Upper lobe of left lung (tissue), 6 donors: ENCODE data around the gene FOXP2. TPM values are rescaled to one million over a fixed set of nuclear protein-coding genes. Genes with fewer than 3 reads are reported as not detected.

Source experiments
- ATAC-seq, 2 donors: fragments of 200-7000 bp; cut with Tn5 transposase; one replicate each; pipeline ENCODE4 v1.9.1; 2022; ENCODE audit warnings: mild to moderate bottlenecking in 2 of 2, moderate library complexity in 2 of 2; ENCODE audit not compliant: low FRiP score in 2 of 2
- DNase-seq, 2 donors: peaks; one replicate each; pipeline ENCODE4 v3.0.0-alpha.2; 2019 to 2020
- H3K27ac ChIP-seq, 4 donors: fragments of 200-600 bp; sonication (generic); one replicate each; pipeline ENCODE4 v1.5.1; 2016 to 2019
- H3K27me3 ChIP-seq, 4 donors: fragments of 200-600 bp; sonication (generic); one replicate each; pipeline ENCODE4 v1.5.1; 2017 to 2019
- H3K36me3 ChIP-seq, 4 donors: fragments of 200-600 bp; sonication (generic); one replicate each; pipeline ENCODE4 v1.5.1; 2016 to 2019
- H3K4me1 ChIP-seq, 4 donors: fragments of 200-600 bp; sonication (generic); one replicate each; pipeline ENCODE4 v1.5.1; 2018 to 2019
- H3K4me3 ChIP-seq, 4 donors: fragments of 200-600 bp; sonication (generic); one replicate each; pipeline ENCODE4 v1.5.1; 2017 to 2019; ENCODE audit warnings: mild to moderate bottlenecking in 2 of 4, moderate library complexity in 1 of 4
- H3K9me3 ChIP-seq, 4 donors: fragments of 200-600 bp; sonication (generic); one replicate each; pipeline ENCODE4 v1.5.1; 2018 to 2019
- CTCF ChIP-seq, 6 experiments: fragments of 450-650 bp in 4 of 6; fragments of 200-600 bp in 2 of 6; sonication (generic) in 2 of 6; IDR thresholded peaks; one replicate each; pipeline ENCODE4 v1.5.1; 2016 to 2019; ENCODE audit warnings: antibody characterized with exemption in 6 of 6
- EP300 ChIP-seq, 4 donors: sonication (generic); formaldehyde crosslinking; IDR thresholded peaks; one replicate each; pipeline ENCODE4 v1.5.1; 2017; ENCODE audit warnings: antibody characterized with exemption in 4 of 4, control low read depth in 2 of 4
- POLR2A ChIP-seq, 4 donors: fragments of 450-650 bp; IDR thresholded peaks; one replicate each; pipeline ENCODE4 v1.5.1; 2016 to 2017; ENCODE audit warnings: antibody characterized with exemption in 4 of 4, mild to moderate bottlenecking in 2 of 4
- POLR2AphosphoS5 ChIP-seq, 2 donors: sonication (generic); formaldehyde crosslinking; IDR thresholded peaks; one replicate each; pipeline ENCODE4 v1.5.1; 2017; ENCODE audit warnings: antibody characterized with exemption in 2 of 2
- WGBS, 2 donors: methylation state at CpG; one replicate each; pipeline ENCODE4 v1.1.5; 2017 to 2018; 5-methylcytosine and 5-hydroxymethylcytosine counted together
- small RNA-seq, 4 donors: library from RNA; depleted of rRNA; stranded (forward); fragments of <200 nt; gene quantifications; one replicate each; pipeline ENCODE3, GENCODE V24; 2016
- total RNA-seq, 6 donors: library from RNA; depleted of rRNA in 4 of 6; stranded (reverse); fragments of >200 nt in 4 of 6; gene quantifications; one replicate each; pipeline versions ENCODE4 v1.1.0 to v1.2.1, GENCODE V29; 2016 to 2021
- donor health status: DM: no; HTN: no; CAD: no; lungs with moderate emphysema.
- donor health status: DM: no; HTN: yes; CAD: no; lungs with severe emphysema.

The FOXP2 gene
- total RNA-seq, 6 donors from 2014 or later, result 3.4 to 24.1 (median 7.3) TPM

GRCh38 chr7:114740941-114741340 lies 326.3 kb downstream of the FOXP2 start:
- H3K4me1 ChIP-seq, result no peaks in the 10 kb centered on the region
- no peaks in the 10 kb centered on the region for H3K27me3 ChIP-seq
- DNase-seq (no peak), ATAC-seq (no peak)
- no peak overlapping the region for H3K4me3 ChIP-seq
- TF ChIP-seq CTCF (IDR thresholded peaks at IDR 0.05), result no peak
- TF ChIP-seq POLR2A (IDR thresholded peaks at IDR 0.05), result no peak
- no peak for TF ChIP-seq EP300 (IDR thresholded peaks at IDR 0.05)
- TF ChIP-seq POLR2AphosphoS5 (IDR thresholded peaks at IDR 0.05), result no peak
- H3K36me3 ChIP-seq, result no peaks in the 10 kb centered on the region
- H3K27ac ChIP-seq, result no peak overlapping the region
- no peaks in the 10 kb centered on the region for H3K9me3 ChIP-seq
- 81 to 90% methylated on average over 7 of the region's 7 CpGs for WGBS, 2 donors

- H3K27me3 ChIP-seq, result no peaks in the 10 kb centered on the region
- no peaks in the 10 kb centered on the region for H3K4me1 ChIP-seq
- H3K9me3 ChIP-seq, result no peaks in the 10 kb centered on the region
- DNase-seq (no peak), ATAC-seq (no peak)
- no peak overlapping the region for H3K27ac ChIP-seq
- no peaks in the 10 kb centered on the region for H3K36me3 ChIP-seq
- no peak for TF ChIP-seq CTCF (IDR thresholded peaks at IDR 0.05)
- no peak for TF ChIP-seq EP300 (IDR thresholded peaks at IDR 0.05)
- TF ChIP-seq POLR2A (IDR thresholded peaks at IDR 0.05), result no peak
- TF ChIP-seq POLR2AphosphoS5 (IDR thresholded peaks at IDR 0.05), result no peak
- WGBS, 2 donors, result 91 to 100% methylated on average over 1 of the region's 1 CpG
- no peak overlapping the region for H3K4me3 ChIP-seq
Measured at GRCh38 chr7:114741911-114742310, 327.3 kb downstream of the FOXP2 start.

Small RNAs within 50 kb of the gene (small RNA-seq; reads per million reads assigned to genes)
- gene MIR3666, result 0 reads per million in 4 donors
- gene RNA5SP238, result 0 reads per million in 4 donors
